ENCODE data around the gene SLC29A2. TPM values are rescaled to one million over a fixed set of nuclear protein-coding genes. Genes with fewer than 3 reads are reported as not detected.
"Not testable (repeated sequence)": the region's sequence is repeated elsewhere in the genome, so short reads cannot be mapped to it uniquely, and the experiment has no call there.

The SLC29A2 gene
- total RNA-seq, 2 experiments from 2014 or later: 6.6 to 7.4 TPM

DNA sequence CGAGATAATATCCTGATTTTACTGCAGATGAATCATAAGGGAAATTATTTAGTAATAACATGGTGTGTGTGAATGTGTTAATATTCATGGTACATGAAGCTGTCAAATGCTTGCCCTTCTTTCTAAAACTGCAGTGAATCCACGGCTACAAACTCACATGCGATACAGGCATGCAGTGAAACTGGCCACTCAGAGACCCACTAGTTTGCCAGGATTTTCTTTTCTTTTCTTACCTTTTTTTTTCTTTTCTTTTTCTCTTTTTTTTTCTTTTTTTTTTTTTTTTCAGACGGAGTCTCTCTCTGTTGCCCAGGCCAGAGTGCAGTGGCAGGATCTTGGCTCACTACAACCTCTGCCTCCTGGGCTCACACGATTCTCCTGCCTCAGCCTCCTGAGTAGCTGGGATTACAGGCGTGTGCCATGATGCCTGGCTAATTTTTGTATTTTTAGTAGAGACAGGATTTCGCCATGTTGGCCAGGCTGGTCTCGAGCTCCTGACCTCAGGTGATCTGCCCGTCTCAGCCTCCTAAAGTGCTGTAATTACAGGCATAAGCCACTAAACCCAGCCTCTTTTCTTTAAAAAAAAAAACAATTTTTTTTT is 2.2 kb upstream of the SLC29A2 start:
- CTCF ChIA-PET: interaction anchor here (1.2 kb wide), 2 partner anchors 12 to 15 kb away, joined by 4 read pairs; no protein-coding TSS in a partner anchor
- H3K4me3 Mint-ChIP-seq: not testable (repeated sequence)

DNA sequence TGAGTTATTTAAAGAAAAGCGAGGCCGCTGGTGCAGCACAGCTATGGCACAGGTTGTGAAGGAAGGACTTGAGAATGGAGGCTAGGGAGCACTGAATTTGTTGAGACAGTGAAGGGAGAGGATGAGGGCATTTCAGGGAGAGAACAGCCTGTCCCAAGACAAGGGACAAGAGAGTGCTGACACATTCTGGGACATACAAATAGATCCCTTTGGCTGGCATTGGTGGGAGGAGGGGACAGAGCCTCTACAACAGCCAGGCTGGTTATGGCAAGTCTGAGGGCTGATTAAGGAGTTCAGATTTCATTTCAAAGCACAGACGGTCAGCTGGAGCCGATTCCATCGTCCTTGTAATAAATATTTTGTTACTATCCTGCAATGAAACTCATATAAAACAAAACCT is 1.7 kb upstream of the SLC29A2 start:
- H3K36me3 Mint-ChIP-seq (ENCODE audit: low read depth): peaks cover 5% of the 10 kb centered on the region
- CTCF ChIA-PET: interaction anchor here (1.2 kb wide), 1 partner anchor 13 kb away, joined by 4 read pairs; no protein-coding TSS in a partner anchor
- H3K27me3 Mint-ChIP-seq (ENCODE audit: low read depth): no peaks in the 10 kb centered on the region
- intact Hi-C loops (cut with micrococcal nuclease): loop anchor here (2.0 kb wide), 1 partner anchor 14 kb away; no protein-coding TSS in a partner anchor
- no peak overlapping the region for H3K27ac Mint-ChIP-seq
- H3K4me3 Mint-ChIP-seq: no peak overlapping the region
- DNase-seq: no peak
- H3K4me1 Mint-ChIP-seq (ENCODE audit: low read depth): peaks cover 15% of the 10 kb centered on the region
- no peaks in the 10 kb centered on the region for H3K9me3 Mint-ChIP-seq

More for the DNA sequence above, 2.2 kb upstream of the SLC29A2 start:
- peaks cover 15% of the 10 kb centered on the region for H3K4me1 Mint-ChIP-seq (ENCODE audit: low read depth)
- not testable (repeated sequence) for H3K27ac Mint-ChIP-seq; DNase-seq; H3K27me3 Mint-ChIP-seq (ENCODE audit: low read depth); H3K36me3 Mint-ChIP-seq (ENCODE audit: low read depth); H3K9me3 Mint-ChIP-seq
- intact Hi-C loops (cut with micrococcal nuclease): loop anchor here (2.0 kb wide), 1 partner anchor 13 kb away; no protein-coding TSS in a partner anchor

DNA sequence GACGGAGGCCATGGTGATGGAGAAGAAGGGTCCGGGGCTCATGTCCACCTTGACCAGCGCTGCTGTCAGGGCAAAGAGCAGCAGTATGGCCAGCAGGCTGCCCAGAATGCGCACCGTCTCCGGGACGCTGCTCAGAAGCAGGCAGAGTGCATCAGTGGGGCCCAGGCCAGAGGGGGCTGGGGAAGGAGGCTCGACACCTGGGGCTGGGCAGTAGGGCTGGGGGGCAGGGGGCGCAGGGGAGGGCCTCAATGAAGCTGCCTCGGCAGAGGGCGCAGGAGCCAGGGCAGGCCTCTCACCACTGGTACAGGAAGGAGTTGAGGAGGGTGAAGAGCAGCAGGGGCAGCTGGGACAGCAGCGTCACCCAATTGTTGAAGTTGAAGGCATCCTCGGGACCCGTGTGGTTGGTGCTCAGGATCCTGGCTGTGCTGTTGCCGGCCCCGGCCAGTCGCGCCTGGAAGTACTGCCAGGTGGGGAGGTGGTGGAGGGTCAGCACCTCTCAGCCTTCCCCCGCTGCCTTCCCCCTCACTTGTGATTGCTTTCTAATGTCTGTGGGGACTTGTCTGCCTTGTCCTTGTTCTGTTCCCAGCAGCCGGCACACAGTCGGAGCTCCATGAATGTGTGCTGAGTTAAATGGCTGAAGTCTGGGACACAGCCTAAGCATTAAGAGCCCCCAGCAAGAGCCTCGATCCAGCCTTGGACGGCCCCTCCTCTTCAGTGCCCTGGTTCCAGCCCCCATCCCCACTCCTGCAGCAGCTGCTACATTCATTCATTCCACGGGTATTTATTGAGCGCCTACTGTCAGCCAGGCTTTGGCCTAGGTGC is 2.3 kb downstream of the SLC29A2 start:
- Mint-ChIP-seq H3K4me3 (peak overlapping the region; percentile 83), H3K36me3 (ENCODE audit: low read depth) (peaks cover 13% of the 10 kb centered on the region), H3K27ac (no peak overlapping the region), H3K9me3 (no peaks in the 10 kb centered on the region), H3K4me1 (ENCODE audit: low read depth) (peaks cover 15% of the 10 kb centered on the region), H3K27me3 (ENCODE audit: low read depth) (no peaks in the 10 kb centered on the region)
- no peak for DNase-seq
- intact Hi-C loops (cut with micrococcal nuclease): no loop called here
- CTCF ChIA-PET: interaction anchor here (0.6 to 3.5 kb wide), 4 partner anchors 17 to 27 kb away, joined by 3 to 20 read pairs (median 6); no protein-coding TSS in a partner anchor

DNA sequence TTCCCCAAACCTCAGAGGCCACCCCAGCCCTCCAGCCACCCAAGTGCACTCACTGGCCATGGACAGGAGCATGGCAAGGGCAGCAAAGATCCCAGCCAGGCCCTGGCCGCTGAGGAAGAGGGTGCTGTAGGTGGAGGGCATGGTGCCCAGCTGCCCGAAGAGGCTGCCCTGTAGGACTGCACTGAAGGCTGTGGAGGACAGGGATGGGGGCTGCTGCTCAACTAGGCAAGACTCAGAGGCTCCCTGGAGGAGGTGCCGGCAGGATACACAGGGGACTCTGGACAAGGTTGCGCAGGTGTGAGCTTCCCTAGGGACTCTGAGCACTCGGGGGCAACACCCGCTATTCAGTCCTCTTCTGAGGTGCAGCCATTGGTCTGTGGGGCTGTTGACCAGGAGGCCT is 3.1 kb downstream of the SLC29A2 start:
- Mint-ChIP-seq H3K9me3 (no peaks in the 10 kb centered on the region), H3K27ac (no peak overlapping the region), H3K36me3 (ENCODE audit: low read depth) (peaks cover 13% of the 10 kb centered on the region), H3K27me3 (ENCODE audit: low read depth) (no peaks in the 10 kb centered on the region), H3K4me1 (ENCODE audit: low read depth) (peaks cover 15% of the 10 kb centered on the region), H3K4me3 (no peak overlapping the region)
- intact Hi-C loops (cut with micrococcal nuclease): no loop called here
- no peak for DNase-seq
- CTCF ChIA-PET: interaction anchor here (1.2 kb wide), 1 partner anchor 21 kb away, joined by 3 read pairs; no protein-coding TSS in a partner anchor

DNA sequence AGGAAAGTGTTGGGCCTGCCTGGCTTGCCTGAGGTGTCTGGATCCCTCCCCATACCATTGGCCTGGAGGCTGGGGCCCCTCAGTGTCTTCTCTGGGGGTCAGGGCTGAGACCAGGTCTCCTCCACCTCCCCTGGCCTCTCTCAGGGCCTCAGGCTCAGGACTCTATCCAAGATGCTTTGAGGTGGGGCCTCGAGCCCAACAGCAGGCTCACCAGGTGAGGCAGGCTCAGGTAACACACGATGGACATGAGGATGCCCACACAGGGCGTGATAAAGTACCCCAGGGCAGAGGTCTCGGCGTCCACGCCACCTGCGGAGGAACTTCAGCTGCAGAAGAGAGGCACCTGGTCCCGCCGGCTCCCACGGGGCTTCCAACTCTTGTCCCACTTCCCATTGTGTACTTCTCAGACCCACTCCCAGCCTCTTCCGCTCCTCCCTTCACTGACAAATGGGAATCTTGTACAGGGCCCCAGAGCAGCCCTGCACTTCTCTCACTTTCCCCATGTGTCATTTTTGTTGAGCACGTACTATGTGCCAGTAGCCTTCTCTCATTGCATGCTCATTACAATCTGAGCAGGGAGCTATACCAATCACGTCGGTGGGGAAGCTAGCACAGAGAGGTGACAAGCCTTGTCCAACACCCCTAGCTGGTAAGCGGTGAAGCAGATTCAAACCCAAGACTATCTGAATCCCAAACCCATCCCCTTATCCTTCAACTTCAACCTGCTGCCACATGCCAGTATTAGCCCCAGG is 3.8 kb downstream of the SLC29A2 start:
- H3K4me3 Mint-ChIP-seq: no peak overlapping the region
- no peaks in the 10 kb centered on the region for H3K27me3 Mint-ChIP-seq (ENCODE audit: low read depth)
- H3K27ac Mint-ChIP-seq: no peak overlapping the region
- H3K36me3 Mint-ChIP-seq (ENCODE audit: low read depth): peaks cover 13% of the 10 kb centered on the region
- CTCF ChIA-PET: interaction anchor here (1.3 kb wide), 1 partner anchor 56 kb away, joined by 3 read pairs; no protein-coding TSS in a partner anchor
- no peak for DNase-seq
- intact Hi-C loops (cut with micrococcal nuclease): no loop called here
- no peaks in the 10 kb centered on the region for H3K9me3 Mint-ChIP-seq
- H3K4me1 Mint-ChIP-seq (ENCODE audit: low read depth): peaks cover 14% of the 10 kb centered on the region

DNA sequence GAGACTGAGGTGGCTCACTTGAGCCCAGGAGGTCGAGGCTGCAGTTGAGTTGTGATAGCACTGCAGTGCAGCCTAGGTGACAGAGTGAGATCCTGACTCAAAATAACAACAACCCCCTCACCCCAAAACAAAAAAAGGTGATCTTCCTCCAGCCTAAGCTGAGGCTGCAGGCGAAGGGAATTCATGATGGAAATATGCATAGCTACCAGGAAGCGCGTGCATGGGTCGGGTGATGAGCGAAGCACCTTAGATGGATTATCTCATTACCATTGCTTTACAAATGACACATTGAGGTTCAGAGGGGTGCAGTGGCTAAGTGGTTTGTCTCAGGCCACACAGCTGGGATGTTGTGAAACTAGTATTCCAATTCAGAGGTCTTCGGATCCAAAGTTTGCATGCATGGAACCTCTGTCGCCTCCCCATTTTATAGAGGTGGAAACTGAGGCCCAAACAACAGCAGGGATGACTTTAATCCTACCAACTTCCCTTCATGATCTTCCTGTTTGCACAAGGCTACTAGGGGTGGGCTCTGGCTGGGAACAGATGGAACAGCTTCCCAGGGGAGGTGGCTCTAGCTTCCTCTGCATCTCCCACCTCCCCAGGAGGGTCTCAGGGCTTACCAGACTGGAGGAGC is 4.6 kb downstream of the SLC29A2 start:
- intact Hi-C loops (cut with micrococcal nuclease): no loop called here
- Mint-ChIP-seq H3K4me3 (no peak overlapping the region), H3K27me3 (ENCODE audit: low read depth) (no peaks in the 10 kb centered on the region), H3K27ac (no peak overlapping the region), H3K36me3 (ENCODE audit: low read depth) (peaks cover 13% of the 10 kb centered on the region), H3K4me1 (ENCODE audit: low read depth) (peaks cover 11% of the 10 kb centered on the region), H3K9me3 (no peaks in the 10 kb centered on the region)
- DNase-seq: no peak
- CTCF ChIA-PET: interaction anchor here (0.8 to 2.2 kb wide), 3 partner anchors 11 to 55 kb away, joined by 3 to 7 read pairs (median 3); no protein-coding TSS in a partner anchor

DNA sequence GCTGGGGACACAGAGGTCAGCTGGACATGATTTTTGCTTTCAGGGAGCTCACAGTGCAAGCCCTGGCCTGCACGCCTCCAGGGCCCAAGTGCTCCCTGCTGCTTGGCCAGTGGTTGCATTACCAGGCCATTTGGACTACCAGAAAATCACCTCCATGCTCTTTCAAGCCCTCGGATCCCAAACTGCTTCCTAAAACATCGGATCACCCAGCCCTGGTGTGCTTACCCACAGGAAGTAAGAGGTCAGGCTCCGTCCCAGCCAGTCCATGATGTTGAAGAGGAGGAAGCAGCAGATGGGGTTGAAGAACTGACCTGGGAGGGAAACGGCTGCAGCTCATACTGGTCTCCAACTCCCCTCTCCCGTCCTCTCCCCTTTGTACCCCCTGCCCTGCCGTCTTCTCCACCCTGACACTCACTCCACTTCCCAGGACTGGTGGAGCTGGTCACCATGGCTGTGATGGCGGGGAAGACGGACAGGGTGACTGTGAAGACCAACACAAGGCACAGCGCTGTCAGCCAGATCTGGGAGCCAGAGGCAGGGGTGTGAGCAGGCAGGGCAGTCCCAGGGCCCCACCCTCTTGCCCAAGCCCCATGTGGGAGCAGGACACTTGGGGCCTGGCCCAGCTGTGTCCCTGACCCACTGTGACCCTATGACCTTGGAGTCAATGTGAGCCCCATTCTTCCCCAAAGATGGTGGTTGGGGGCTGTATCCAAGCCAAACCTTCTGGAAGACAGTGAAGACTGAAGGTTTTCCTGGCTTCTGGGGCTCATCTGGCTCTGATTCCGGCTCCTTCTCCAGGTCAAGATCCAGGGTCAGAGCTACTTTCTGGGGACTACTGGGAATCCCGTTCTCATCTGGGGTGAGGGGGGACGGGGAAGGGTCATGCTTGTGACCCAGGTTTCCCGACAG is 5.6 kb downstream of the SLC29A2 start:
- no peaks in the 10 kb centered on the region for H3K9me3 Mint-ChIP-seq
- H3K36me3 Mint-ChIP-seq (ENCODE audit: low read depth): peaks cover 13% of the 10 kb centered on the region
- intact Hi-C loops (cut with micrococcal nuclease): no loop called here
- H3K4me1 Mint-ChIP-seq (ENCODE audit: low read depth): peaks cover 11% of the 10 kb centered on the region
- CTCF ChIA-PET: interaction anchor here (2.2 to 3.1 kb wide), 2 partner anchors 20 to 23 kb away, joined by 7 to 15 read pairs; no protein-coding TSS in a partner anchor
- no peaks in the 10 kb centered on the region for H3K27me3 Mint-ChIP-seq (ENCODE audit: low read depth)
- DNase-seq: no peak
- H3K4me3 Mint-ChIP-seq: no peak overlapping the region
- H3K27ac Mint-ChIP-seq: no peak overlapping the region

DNA sequence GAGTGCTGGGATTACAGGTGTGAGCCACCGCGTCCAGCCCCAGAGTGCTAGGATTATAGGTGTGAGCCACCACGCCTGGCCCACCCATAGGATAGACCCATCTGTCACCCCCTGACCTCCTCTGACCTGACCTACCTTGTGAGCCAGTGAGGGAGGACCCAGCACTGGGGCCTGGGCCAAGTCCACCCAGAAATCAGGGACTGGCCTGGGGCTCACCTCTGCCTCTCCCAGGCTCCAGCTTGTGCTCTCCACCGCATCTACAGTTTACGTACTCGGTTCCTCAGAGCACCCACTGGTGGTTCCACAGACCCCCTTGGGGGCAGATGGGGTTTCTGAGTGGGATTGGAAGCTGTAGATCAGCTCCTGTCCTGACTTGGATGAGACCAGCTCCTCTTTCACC is 6.4 kb downstream of the SLC29A2 start:
- H3K9me3 Mint-ChIP-seq: no peaks in the 10 kb centered on the region
- CTCF ChIA-PET: interaction anchor here (2.2 to 3.1 kb wide), 2 partner anchors 21 to 24 kb away, joined by 7 to 15 read pairs; no protein-coding TSS in a partner anchor
- peaks cover 11% of the 10 kb centered on the region for H3K36me3 Mint-ChIP-seq (ENCODE audit: low read depth)
- no peak overlapping the region for H3K27ac Mint-ChIP-seq
- intact Hi-C loops (cut with micrococcal nuclease): no loop called here
- no peak overlapping the region for H3K4me3 Mint-ChIP-seq
- H3K27me3 Mint-ChIP-seq (ENCODE audit: low read depth): no peaks in the 10 kb centered on the region
- DNase-seq: no peak
- peaks cover 6% of the 10 kb centered on the region for H3K4me1 Mint-ChIP-seq (ENCODE audit: low read depth)

DNA sequence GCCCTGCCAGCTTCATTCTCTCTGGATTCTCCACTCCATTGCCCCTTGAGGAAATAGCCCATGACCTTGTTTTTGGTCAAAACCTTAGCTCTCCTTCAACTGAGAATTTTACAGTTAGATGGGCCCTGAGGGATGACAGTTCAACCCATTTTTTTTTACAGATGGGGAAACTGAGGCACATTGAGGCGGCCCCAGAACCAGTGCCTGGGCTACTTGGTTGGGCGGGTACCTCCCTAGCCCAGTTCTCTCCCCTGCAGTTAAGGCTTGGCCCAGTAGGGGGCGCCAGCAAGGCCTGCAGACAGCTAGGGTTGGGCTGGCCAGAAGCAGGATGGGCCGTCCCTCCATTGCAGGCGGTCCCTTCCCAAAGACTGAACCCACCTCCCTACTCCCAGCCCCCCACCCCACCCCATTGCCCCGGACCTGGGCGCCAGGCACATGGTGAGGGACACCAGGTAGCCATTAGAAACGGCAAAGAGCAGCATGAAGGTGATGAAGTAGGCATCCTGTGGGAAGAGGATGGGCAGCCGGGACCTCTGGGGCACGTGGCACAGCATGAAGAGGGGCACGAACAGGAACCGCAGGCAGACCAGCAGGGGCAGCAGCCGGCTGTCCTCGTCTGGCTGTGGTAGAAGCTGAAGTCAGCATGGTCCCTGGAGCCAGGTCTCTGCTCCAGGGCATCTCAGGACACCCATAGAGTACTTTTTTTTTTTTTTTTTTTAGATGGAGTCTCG is 7.6 kb downstream of the SLC29A2 start:
- no peak overlapping the region for H3K27ac Mint-ChIP-seq
- H3K36me3 Mint-ChIP-seq (ENCODE audit: low read depth): peaks cover 12% of the 10 kb centered on the region
- no peaks in the 10 kb centered on the region for H3K4me1 Mint-ChIP-seq (ENCODE audit: low read depth)
- no peaks in the 10 kb centered on the region for H3K27me3 Mint-ChIP-seq (ENCODE audit: low read depth)
- CTCF ChIA-PET: interaction anchor here (0.5 to 3.1 kb wide), 21 partner anchors 10 to 1831 kb away, joined by 3 to 15 read pairs (median 4); partner anchors contain the start of genes B4GAT1 and RIN1
- DNase-seq: peak; percentile 85
- no peak overlapping the region for H3K4me3 Mint-ChIP-seq
- no peaks in the 10 kb centered on the region for H3K9me3 Mint-ChIP-seq
- intact Hi-C loops (cut with micrococcal nuclease): loop anchor here (1.0 kb wide), 1 partner anchor 25 kb away; no protein-coding TSS in a partner anchor

DNA sequence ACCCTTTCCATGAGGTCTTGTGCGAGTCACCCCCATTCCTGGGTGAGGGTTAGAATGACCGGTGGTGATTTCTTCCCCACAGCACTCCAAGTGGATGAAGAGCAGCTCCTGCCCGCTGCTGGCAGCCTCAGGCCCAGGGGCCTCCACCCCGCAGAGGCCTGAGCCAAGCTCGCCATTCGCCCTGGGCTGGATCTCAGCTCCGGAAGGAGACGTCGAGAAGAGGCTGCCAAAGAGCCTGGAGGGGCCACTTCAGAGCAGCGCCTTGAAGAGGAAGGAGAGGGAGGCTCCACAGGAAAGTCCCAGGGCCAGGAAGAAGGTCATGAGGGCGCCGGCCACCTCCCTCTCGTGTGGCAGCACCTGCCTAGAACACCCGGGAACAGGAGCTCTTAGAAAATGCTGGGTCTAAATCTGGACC is 8.4 kb downstream of the SLC29A2 start:
- no peak overlapping the region for H3K4me3 Mint-ChIP-seq
- H3K9me3 Mint-ChIP-seq: no peaks in the 10 kb centered on the region
- no peaks in the 10 kb centered on the region for H3K4me1 Mint-ChIP-seq (ENCODE audit: low read depth)
- H3K27ac Mint-ChIP-seq: no peak overlapping the region
- H3K27me3 Mint-ChIP-seq (ENCODE audit: low read depth): no peaks in the 10 kb centered on the region
- intact Hi-C loops (cut with micrococcal nuclease): loop anchor here (1.0 kb wide), 1 partner anchor 26 kb away; no protein-coding TSS in a partner anchor
- H3K36me3 Mint-ChIP-seq (ENCODE audit: low read depth): peaks cover 8% of the 10 kb centered on the region
- CTCF ChIA-PET: interaction anchor here (0.5 to 3.1 kb wide), 18 partner anchors 9 to 1832 kb away, joined by 3 to 15 read pairs (median 4); partner anchors contain the start of genes B4GAT1 and RIN1
- no peak for DNase-seq
